NCI-H146 treated with DMSO at 0.1 percent for 48 hours (cell line): ENCODE measurements around the gene CTIF.

ENCODE experiments used
- DNase-seq: peaks from one replicate; lab custom pipeline; 2025; ENCODE audit not compliant: unreplicated experiment; lab: John Stamatoyannopoulos, UW

The CTIF gene

GRCh38 chr18:48599391-48599790 is 60.6 kb downstream of the CTIF start:
- DNase-seq, result no peak

DNA sequence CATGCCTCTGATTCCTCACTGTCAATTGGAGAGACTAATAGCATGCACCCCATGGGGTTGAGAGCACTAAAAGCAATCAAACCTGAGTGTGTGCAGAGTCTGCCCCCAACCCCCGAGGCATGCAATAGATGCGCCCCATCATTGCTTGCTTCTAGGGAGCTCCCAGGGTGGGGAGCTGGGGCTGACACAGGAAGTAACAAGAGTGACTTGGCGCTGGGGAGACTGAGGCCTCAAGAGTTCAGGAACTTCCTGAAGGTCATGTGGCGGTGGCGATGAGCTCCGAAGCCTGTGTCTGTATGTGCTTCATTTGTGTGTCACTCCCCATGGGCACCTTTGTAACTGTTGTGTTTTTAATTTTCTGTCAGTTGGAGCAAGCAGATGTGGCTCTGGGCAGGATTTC is 61.2 kb downstream of the CTIF start:
- no peak for DNase-seq

GRCh38 chr18:48600456-48601090 is 61.7 kb downstream of the CTIF start:
- DNase-seq, result no peak

GRCh38 chr18:48601343-48601742 is 62.5 kb downstream of the CTIF start:
- DNase-seq, result no peak

GRCh38 chr18:48602759-48603390 is 64.0 kb downstream of the CTIF start:
- DNase-seq, result no peak

DNA sequence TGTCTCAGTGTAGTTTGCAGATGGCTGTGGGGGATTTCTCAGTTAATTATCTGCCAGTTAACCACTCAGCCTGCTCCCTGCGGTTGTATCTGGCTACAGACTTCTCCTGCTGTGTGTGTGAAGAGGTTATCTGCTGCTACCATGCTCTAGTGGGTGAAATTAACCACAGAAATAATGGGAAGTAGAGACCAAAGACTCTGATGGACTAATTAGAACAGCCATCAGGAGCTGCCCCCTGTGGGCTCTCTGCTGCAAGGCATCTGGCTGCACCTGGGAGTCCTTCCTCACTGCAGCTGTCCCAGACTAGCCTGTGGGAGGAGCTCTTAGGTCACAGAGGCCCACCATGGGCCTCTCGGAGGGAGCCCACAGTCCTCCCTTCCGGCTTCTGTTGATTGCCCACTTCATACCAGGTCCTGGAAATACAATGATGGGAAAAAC is 66.6 kb downstream of the CTIF start:
- peak; percentile 99 for DNase-seq

DNA sequence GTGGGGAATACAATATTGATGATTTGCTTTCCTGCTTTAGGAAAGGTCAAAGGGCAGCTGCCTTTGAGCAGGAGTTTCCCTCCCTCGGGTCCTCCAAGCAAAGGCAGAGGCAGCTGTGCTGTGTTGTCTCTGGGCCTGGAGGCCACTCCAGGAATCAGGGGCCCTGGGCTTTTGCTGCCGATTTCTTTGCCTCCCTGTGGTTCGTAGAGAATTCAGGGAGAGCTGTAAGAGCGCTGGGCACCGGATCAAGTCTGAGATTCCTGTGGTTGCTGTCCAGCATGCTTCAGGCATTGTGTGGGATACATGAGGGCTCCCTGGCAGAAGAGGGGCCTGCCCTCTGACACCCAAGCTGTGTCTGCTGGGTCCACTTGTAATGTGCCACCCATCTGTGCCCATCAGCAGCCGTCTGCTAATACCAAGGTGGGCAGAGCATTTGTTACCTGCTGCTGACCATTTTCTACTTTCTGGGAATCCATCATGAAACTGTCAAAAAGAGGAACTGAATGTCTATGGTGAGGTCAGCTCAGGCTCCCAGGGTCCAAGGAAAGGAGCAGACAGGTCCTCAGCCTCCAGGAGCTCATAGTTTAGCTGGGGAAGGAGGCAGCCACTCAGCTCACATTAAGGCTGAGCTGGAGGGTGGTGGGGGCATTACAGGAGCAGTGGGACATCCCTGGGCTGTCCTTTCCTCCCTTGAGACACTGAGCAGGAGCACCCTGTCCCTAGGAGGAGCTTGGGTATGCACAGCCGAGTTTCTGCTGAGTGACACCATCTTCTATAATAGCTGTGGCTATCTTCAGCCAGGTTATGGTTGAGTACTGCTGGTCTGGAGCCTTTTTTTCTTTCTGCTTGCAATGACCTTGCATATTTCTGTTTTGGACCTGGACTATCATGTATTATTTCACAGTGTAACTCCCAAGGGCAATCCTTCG is 68.5 kb downstream of the CTIF start:
- DNase-seq, result no peak

GRCh38 chr18:48608581-48608980 is 69.8 kb downstream of the CTIF start:
- DNase-seq, result no peak

DNA sequence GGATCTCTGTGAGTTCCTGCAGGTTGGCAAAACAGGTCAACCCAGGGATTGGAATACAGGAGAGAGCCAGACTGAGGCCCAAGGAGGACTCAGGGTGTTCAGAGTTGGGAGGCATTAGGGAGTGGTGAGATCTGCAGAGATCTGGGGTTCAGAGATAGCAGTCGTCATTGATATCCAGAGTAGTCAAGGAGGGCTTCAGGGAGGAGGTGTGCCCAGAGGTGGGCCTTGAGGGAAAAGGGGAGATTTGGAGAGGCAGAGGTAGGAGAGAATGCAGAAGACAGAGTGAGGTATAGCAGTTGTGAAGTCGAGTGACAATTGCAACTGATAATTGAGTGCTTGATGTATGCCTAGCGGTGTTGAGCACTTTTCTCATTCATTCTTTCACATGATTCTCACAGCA is 70.3 kb downstream of the CTIF start:
- DNase-seq, result no peak

- no peak for DNase-seq
Measured at GRCh38 chr18:48609820-48610815, 71.3 kb downstream of the CTIF start.

DNA sequence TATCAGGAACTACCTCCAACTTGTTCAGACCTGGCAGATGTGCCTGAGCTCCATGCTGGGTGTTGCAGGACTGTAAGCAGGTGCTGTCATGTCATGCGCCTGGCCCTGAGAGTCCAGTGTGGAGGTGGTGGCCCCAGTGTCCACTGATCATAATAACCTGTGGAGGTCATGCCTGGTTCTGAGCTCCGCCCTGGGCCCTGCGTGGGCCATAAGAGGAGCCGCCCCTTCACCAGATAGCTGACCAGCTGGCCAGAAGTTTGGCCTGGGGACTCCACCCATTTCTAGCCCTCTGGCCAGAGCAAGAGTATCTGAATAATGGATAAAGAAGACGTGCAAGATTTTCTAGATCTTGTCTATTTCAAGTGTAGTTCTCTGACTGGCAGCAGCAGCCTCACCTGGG is 72.4 kb downstream of the CTIF start:
- no peak for DNase-seq

DNA sequence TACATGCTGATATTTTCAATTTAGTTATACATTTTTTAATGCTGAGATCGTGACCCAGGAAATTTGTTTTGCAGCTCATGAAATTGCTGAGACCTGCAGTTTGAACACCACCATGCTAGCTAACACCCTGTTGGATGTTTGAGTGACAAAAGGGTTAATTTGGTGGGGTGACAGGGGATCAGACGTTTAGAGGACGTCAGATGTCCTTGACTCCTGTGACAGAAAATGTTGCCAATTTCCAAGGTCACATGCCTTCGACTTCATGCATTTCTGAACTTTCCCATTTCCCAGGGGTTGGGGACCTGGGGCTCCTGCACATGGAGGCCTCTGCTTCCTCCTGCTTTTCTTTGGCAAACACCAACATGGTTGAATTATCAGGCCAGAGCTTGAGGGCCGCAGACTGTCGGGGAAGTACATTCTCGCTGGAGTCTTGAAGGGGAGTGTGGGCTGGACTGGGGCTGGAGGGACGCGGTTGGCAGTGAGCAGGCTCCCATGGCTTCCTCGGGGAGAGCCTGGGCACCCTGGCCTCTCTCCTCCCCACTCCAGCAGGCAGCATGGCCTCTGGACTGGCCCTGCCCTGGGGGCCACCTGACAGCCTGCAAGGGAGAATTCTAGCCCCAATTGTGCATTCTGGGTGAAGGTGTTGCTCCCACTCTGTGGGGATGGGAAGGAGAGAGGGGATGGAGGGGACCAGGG is 73.1 kb downstream of the CTIF start:
- DNase-seq, result no peak

DNA sequence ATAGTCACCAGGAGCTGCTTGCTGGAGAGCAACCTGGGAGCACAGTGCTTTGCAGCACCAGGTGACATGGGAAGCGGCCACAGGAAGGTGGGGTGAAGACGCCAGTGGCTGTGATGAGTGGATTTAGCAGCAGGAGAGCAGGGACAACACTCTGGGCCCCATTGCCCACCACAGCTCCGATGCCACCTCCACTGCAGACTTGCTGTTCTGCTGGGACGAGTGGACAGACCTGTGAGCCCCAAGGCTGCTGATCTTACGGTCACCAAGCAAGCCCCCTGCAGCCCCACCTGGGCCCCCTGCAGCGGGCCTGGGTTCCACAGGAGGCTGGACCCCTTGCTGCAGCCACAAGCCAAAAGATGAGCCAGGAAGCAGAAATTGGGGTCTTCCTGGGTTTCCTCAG is 73.7 kb downstream of the CTIF start:
- no peak for DNase-seq

DNA sequence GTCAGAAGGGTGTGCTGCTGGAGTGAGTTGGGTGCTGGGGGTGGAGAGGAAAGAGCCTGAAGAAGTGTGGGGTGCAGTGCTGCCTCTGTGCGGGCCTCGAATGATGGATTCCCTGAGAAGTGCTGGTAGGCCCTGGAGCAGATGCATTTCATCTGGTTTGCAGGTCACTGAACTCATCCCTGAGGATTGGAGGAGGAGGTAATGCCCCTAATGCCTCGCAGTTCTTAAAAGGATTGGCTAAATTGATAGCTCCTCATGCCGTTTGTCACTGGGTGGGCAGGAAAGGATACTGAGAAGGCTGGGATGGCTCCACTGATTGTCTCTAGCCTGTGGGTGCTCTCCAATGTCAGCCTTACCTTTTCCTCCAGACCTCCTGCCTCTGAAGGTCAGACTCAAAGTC is 74.1 kb downstream of the CTIF start:
- no peak for DNase-seq

DNA sequence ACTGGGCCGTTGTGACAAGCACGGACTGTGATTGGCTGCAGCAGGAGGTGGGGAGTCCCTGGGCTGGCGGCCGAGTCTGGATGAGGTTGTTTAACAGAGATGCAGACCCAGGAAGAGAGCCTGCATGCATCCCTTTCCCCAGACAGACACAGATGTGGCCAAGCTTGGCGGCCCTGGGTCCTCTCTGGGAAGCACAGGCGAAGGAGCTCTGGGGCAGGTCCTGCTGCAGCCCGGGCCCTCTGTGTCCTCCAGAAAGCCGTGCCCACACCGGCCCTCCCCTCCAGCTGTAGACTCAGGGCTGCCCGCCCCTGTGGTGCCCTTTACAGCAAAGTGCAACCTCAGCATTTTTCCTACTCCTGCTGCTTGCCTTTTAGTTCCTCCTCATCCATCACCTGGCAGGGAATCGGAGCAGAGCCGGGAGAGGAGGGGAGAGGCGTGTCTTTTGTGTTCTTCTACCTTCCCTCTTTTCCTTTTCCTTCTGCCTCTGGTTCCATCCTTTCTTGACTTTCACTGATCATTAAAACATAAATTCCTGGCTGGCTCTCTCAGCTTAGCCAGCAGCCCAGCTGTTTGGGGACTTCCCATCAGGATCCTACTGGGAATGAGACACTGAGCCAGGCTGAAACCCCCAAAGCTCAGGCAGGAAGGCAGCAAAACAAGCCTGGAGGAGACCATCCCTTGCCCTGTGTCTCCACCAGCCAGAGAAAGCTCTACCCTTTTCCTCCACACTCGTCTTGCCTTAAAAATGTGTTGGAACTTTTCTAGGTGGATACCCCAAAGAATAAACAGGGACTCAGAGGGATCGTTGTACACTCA is 75.0 kb downstream of the CTIF start:
- no peak for DNase-seq

- peak; percentile 79 for DNase-seq
Measured at GRCh38 chr18:48615566-48616401, 77.0 kb downstream of the CTIF start.

DNA sequence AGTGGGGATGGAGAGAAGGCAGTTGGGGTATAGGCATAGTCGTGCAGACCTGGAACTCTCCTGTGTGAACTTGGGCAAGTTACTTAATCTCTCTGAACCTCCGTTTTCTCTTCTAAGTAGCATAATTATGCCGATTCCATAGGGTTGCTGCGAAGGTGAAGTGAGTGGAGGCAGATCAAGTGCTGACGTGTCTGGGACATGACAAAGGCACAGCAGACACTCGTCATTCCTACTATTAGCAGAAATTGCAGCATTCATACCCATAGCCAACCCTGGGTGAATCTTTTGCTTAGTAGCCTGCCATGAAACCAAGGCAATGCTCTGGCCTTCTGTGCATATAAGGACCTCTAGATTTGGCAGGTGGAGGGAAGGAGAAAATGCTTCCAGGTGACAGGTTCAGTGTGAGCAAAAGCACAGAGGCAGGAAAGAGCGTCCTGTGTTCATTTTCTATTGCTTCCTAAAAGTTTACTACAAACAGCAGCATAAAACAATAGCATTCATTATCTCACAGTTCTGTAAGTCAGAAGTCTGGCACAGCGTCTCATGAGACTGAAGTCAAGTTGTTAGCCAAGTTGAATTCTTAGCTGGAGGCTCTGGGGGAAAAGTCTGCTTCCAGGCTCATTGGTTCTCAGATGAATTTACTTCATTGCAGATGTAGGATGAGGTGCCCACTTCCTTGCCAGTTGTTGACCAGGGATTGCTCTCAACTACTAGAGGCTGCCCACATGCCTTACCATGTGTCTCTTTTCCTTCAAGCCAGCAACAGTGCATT is 77.8 kb downstream of the CTIF start:
- DNase-seq, result no peak
